Ovary (tissue), 3 donors: Measurements from ENCODE around the gene TBC1D19.
"Not testable (repeated sequence)": the region's sequence is repeated elsewhere in the genome, so short reads cannot be mapped to it uniquely, and the experiment has no call there.

Source experiments
- POLR2A ChIP-seq: fragments of 450-650 bp; IDR thresholded peaks from one replicate; pipeline ENCODE4 v1.6.1; 2017; ENCODE audit warnings: antibody characterized with exemption, mild to moderate bottlenecking, moderate library complexity
- TF ChIP-seq, protein P1 (sequence below), 3 donors: fragments of 450-650 bp in 2 of 3; fragments of 200-600 bp in 1 of 3; IDR thresholded peaks; one replicate each; pipeline versions ENCODE4 v1.5.1 to v1.8.0; 2016 to 2022; ENCODE audit warnings: antibody characterized with exemption in 3 of 3, mild to moderate bottlenecking in 1 of 3
- donor health status: DM: no; HTN: no; CAD: no.

DNA sequence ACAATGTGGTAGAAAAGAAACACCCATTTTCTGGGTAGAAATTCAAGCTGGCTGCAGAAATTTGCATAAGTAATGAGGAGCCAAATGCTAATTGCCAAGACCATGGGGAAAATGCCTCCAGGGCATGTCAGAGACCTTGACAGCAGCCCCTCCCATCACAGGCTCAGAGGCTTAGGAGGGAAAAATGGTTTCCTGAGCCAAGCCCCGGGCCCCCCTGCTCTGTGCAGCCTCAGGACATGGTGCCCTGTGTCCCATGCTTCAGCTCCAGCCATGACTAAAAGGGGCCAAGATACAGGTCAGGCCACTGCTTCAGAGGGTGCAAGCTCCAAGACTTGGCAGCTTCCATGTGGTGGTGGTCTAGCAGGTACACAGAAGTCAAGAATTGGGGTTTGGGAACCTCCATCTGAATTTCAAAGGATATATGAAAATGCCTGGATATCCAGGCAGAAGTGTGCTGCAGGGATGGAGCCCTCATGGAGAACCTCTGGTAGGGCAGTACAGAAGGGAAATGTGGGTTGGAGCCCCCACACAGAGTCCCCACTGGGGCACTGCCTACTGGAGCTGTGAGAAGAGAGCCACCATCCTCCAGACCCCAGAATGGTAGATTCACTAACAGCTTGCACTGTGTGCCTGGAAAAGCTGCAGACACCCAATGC lies 95.3 kb downstream of the TBC1D19 start:
- TF ChIP-seq, protein P1, sequence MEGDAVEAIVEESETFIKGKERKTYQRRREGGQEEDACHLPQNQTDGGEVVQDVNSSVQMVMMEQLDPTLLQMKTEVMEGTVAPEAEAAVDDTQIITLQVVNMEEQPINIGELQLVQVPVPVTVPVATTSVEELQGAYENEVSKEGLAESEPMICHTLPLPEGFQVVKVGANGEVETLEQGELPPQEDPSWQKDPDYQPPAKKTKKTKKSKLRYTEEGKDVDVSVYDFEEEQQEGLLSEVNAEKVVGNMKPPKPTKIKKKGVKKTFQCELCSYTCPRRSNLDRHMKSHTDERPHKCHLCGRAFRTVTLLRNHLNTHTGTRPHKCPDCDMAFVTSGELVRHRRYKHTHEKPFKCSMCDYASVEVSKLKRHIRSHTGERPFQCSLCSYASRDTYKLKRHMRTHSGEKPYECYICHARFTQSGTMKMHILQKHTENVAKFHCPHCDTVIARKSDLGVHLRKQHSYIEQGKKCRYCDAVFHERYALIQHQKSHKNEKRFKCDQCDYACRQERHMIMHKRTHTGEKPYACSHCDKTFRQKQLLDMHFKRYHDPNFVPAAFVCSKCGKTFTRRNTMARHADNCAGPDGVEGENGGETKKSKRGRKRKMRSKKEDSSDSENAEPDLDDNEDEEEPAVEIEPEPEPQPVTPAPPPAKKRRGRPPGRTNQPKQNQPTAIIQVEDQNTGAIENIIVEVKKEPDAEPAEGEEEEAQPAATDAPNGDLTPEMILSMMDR (IDR thresholded peaks at IDR 0.05): not testable (repeated sequence)
- not testable (repeated sequence) for TF ChIP-seq POLR2A
